ENCODE results near the gene SH3PXD2A.

SH3PXD2A gene

DNA sequence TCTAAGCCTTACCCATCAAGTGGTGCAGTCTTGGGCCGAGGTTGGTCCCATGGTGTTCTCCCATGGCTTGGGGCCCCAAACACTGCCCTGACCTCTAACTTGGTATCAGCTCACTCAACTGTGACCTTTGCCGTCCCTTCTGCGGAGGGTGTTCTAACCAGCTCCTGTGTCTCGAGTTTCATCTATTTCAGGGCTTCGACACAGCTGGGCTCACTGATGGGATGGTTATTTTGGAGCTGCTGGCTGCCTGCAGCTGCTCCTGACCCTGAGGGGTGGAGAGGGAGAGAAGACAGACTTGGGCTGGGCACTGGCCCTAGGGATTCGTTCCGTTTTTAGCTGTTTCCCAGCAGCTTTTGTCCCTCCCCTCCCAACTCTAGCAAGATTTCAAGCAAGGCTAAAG, 274.9 kb downstream of the SH3PXD2A start:
- Histone ChIP-seq H2BK120ac (ENCODE audit: insufficient read depth, low read length, poor library complexity) (no peak overlapping the region), H2BK5ac (ENCODE audit: low read depth, low read length, poor library complexity) (no peak overlapping the region), H3K18ac (ENCODE audit: low read length) (no peak overlapping the region), H3K9ac (ENCODE audit: low read length) (no peak overlapping the region), H4K91ac (ENCODE audit: low read depth, low read length) (no peak overlapping the region), H2AK5ac (ENCODE audit: low read length) (no peak overlapping the region), H3K27ac (ENCODE audit: low read depth, low read length) (no peak overlapping the region), H3K4me2 (ENCODE audit: low read length) (no peak overlapping the region), H3K4me3 (ENCODE audit: low read depth, low read length) (no peak overlapping the region), H3K23ac (ENCODE audit: low read length) (no peak overlapping the region), H3K4me1 (ENCODE audit: control insufficient read depth in 1 of 2, insufficient read depth in 2 of 2, low read length in 2 of 2) (no peaks in the 10 kb centered on the region), H2AFZ (ENCODE audit: insufficient read depth, low read length, poor library complexity) (no peak overlapping the region), H3K9me3 (ENCODE audit: insufficient read depth, low read depth, low read length) (no peaks in the 10 kb centered on the region), H4K12ac (ENCODE audit: low read depth, low read length) (no peak overlapping the region), H3K14ac (ENCODE audit: low read length) (no peak overlapping the region), H3K4ac (ENCODE audit: low read depth, low read length) (no peak overlapping the region), H4K8ac (ENCODE audit: low read depth, low read length) (no peak overlapping the region), H3K79me2 (ENCODE audit: control insufficient read depth, insufficient read depth, low read length, poor library complexity) (no peaks in the 10 kb centered on the region), H2BK12ac (ENCODE audit: low read length) (no peak overlapping the region), H3K36me3 (ENCODE audit: control insufficient read depth in 1 of 2, insufficient read depth in 2 of 2, low read length in 2 of 2) (peaks cover 2 to 7% of the 10 kb centered on the region in 2 experiments), H3K27me3 (ENCODE audit: insufficient read depth, low read length) (no peaks in the 10 kb centered on the region), H3K79me1 (ENCODE audit: low read length) (no peaks in the 10 kb centered on the region)
- WGBS (ENCODE audit: extremely low coverage, insufficient coverage, insufficient read length): no CpG with 5 or more reads among the region's 7 CpGs
- no peak for DNase-seq

DNA sequence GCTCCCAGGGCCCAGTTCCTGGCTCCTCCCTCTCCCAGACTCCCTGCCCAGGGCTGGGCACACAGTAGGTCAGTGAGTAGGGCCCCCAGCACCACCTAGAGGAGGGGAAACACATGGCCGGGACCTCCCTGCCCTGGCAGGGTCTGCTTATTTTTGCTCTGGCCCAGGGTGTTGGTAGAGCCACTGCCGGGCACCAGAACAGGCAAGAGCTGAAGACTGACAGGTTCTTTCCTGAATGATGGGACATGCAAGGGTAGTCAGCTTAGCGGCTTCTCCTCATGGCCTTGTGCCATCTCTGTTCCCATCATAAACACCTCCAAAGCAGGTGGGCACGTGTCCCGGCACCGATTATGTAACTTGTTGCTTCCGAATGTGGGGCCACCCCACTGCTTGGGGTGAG, 275.4 kb downstream of the SH3PXD2A start:
- Histone ChIP-seq H3K79me1 (ENCODE audit: low read length) (no peaks in the 10 kb centered on the region), H4K8ac (ENCODE audit: low read depth, low read length) (no peak overlapping the region), H3K9me3 (ENCODE audit: insufficient read depth, low read depth, low read length) (no peaks in the 10 kb centered on the region), H3K18ac (ENCODE audit: low read length) (no peak overlapping the region), H2AK5ac (ENCODE audit: low read length) (no peak overlapping the region), H3K27me3 (ENCODE audit: insufficient read depth, low read length) (no peaks in the 10 kb centered on the region), H2BK120ac (ENCODE audit: insufficient read depth, low read length, poor library complexity) (no peak overlapping the region), H3K9ac (ENCODE audit: low read length) (no peak overlapping the region), H3K4me1 (ENCODE audit: control insufficient read depth in 1 of 2, insufficient read depth in 2 of 2, low read length in 2 of 2) (no peaks in the 10 kb centered on the region), H3K4me3 (ENCODE audit: low read depth, low read length) (no peak overlapping the region), H3K36me3 (ENCODE audit: control insufficient read depth in 1 of 2, insufficient read depth in 2 of 2, low read length in 2 of 2) (peaks cover 1 to 7% of the 10 kb centered on the region in 2 experiments), H3K14ac (ENCODE audit: low read length) (no peak overlapping the region), H3K4ac (ENCODE audit: low read depth, low read length) (no peak overlapping the region), H2BK5ac (ENCODE audit: low read depth, low read length, poor library complexity) (no peak overlapping the region), H3K4me2 (ENCODE audit: low read length) (no peak overlapping the region), H2AFZ (ENCODE audit: insufficient read depth, low read length, poor library complexity) (no peak overlapping the region), H4K12ac (ENCODE audit: low read depth, low read length) (no peak overlapping the region), H2BK12ac (ENCODE audit: low read length) (no peak overlapping the region), H3K23ac (ENCODE audit: low read length) (no peak overlapping the region), H3K79me2 (ENCODE audit: control insufficient read depth, insufficient read depth, low read length, poor library complexity) (no peaks in the 10 kb centered on the region), H4K91ac (ENCODE audit: low read depth, low read length) (no peak overlapping the region), H3K27ac (ENCODE audit: low read depth, low read length) (no peak overlapping the region)
- whole genome bisulfite sequencing (ENCODE audit: extremely low coverage, insufficient coverage, insufficient read length): no CpG with 5 or more reads among the region's 7 CpGs
- no peak for DNase-seq

DNA sequence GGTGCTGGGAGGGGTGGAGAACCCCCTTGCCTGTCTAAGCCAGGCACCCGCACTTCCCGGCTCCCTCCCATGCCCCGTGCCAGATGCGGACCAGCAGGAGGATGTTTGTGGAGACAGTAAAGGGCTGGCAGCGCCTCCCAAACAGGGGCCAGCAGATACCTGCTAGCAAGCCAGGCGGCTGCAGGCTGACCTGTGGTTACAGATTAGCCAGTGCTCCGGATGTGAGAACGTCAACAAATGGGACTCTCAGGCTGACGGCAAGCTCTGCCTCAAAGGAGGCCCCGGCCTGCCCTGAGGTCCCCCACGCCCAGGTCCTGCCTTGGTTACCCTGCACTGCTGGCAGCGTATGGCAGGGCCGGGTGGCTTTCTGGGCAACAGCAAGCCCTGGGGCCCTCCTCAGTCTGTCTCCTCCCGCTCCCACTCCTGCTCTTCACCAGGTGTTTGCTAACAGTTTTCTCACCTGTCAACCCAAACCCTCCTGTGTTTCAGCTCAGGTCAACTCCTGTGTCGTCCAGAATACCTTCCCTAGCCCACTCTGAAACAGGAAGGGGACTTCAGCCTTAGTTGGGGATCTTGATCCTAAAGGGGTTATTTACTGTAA, 276.5 kb downstream of the SH3PXD2A start:
- no peak overlapping the region for H3K4ac ChIP-seq (ENCODE audit: low read depth, low read length)
- H2AFZ ChIP-seq (ENCODE audit: insufficient read depth, low read length, poor library complexity): no peak overlapping the region
- peaks cover 0 to 7% of the 10 kb centered on the region in 2 experiments for H3K36me3 ChIP-seq (ENCODE audit: control insufficient read depth in 1 of 2, insufficient read depth in 2 of 2, low read length in 2 of 2)
- no peak for DNase-seq
- no CpG with 5 or more reads among the region's 15 CpGs for WGBS (ENCODE audit: extremely low coverage, insufficient coverage, insufficient read length)
- no peak overlapping the region for H3K14ac ChIP-seq (ENCODE audit: low read length)
- no peak overlapping the region for H2BK12ac ChIP-seq (ENCODE audit: low read length)
- no peaks in the 10 kb centered on the region for H3K79me1 ChIP-seq (ENCODE audit: low read length)
- H3K9ac ChIP-seq (ENCODE audit: low read length): no peak overlapping the region
- no peaks in the 10 kb centered on the region for H3K27me3 ChIP-seq (ENCODE audit: insufficient read depth, low read length)
- no peak overlapping the region for H4K8ac ChIP-seq (ENCODE audit: low read depth, low read length)
- no peak overlapping the region for H2BK5ac ChIP-seq (ENCODE audit: low read depth, low read length, poor library complexity)
- no peak overlapping the region for H2AK5ac ChIP-seq (ENCODE audit: low read length)
- no peak overlapping the region for H3K4me3 ChIP-seq (ENCODE audit: low read depth, low read length)
- H3K4me1 ChIP-seq (ENCODE audit: control insufficient read depth in 1 of 2, insufficient read depth in 2 of 2, low read length in 2 of 2): no peaks in the 10 kb centered on the region
- H3K18ac ChIP-seq (ENCODE audit: low read length): no peak overlapping the region
- H3K79me2 ChIP-seq (ENCODE audit: control insufficient read depth, insufficient read depth, low read length, poor library complexity): no peaks in the 10 kb centered on the region
- H3K27ac ChIP-seq (ENCODE audit: low read depth, low read length): no peak overlapping the region
- H3K23ac ChIP-seq (ENCODE audit: low read length): no peak overlapping the region
- no peak overlapping the region for H4K12ac ChIP-seq (ENCODE audit: low read depth, low read length)
- no peak overlapping the region for H3K4me2 ChIP-seq (ENCODE audit: low read length)
- H4K91ac ChIP-seq (ENCODE audit: low read depth, low read length): no peak overlapping the region
- H2BK120ac ChIP-seq (ENCODE audit: insufficient read depth, low read length, poor library complexity): no peak overlapping the region
- H3K9me3 ChIP-seq (ENCODE audit: insufficient read depth, low read depth, low read length): no peaks in the 10 kb centered on the region

DNA sequence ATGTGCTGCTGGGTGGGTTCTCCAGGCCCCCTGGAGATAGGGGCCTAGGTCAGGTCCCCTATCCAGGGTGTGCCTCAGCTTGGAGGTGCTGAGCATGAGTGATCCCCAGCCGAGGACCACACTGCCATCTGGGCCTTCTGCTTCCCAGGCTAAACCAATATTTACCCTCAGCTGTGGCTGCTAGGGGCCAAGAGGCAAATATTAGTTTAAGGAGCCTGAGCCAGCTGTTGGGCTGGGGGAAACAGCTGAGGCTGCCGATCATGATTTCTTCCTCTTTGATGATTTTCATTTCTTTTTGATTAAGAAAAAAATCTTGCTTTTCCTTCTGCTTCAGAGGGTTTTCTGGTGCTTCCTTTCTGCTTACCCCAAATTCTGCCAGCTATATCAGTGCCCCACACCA, 278.5 kb downstream of the SH3PXD2A start:
- no peaks in the 10 kb centered on the region for H3K79me1 ChIP-seq (ENCODE audit: low read length)
- no peak overlapping the region for H4K12ac ChIP-seq (ENCODE audit: low read depth, low read length)
- no peak overlapping the region for H3K4me2 ChIP-seq (ENCODE audit: low read length)
- H3K9ac ChIP-seq (ENCODE audit: low read length): no peak overlapping the region
- H3K27me3 ChIP-seq (ENCODE audit: insufficient read depth, low read length): no peaks in the 10 kb centered on the region
- no peak overlapping the region for H3K14ac ChIP-seq (ENCODE audit: low read length)
- H3K9me3 ChIP-seq (ENCODE audit: insufficient read depth, low read depth, low read length): no peaks in the 10 kb centered on the region
- H3K4me1 ChIP-seq (ENCODE audit: control insufficient read depth in 1 of 2, insufficient read depth in 2 of 2, low read length in 2 of 2): no peaks in the 10 kb centered on the region
- H3K18ac ChIP-seq (ENCODE audit: low read length): no peak overlapping the region
- H3K4me3 ChIP-seq (ENCODE audit: low read depth, low read length): no peak overlapping the region
- no peak overlapping the region for H2AFZ ChIP-seq (ENCODE audit: insufficient read depth, low read length, poor library complexity)
- no CpG with 5 or more reads among the region's 2 CpGs for WGBS (ENCODE audit: extremely low coverage, insufficient coverage, insufficient read length)
- H3K27ac ChIP-seq (ENCODE audit: low read depth, low read length): no peak overlapping the region
- H2AK5ac ChIP-seq (ENCODE audit: low read length): no peak overlapping the region
- no peak overlapping the region for H3K4ac ChIP-seq (ENCODE audit: low read depth, low read length)
- no peak overlapping the region for H4K8ac ChIP-seq (ENCODE audit: low read depth, low read length)
- H2BK120ac ChIP-seq (ENCODE audit: insufficient read depth, low read length, poor library complexity): no peak overlapping the region
- no peak overlapping the region for H3K23ac ChIP-seq (ENCODE audit: low read length)
- H4K91ac ChIP-seq (ENCODE audit: low read depth, low read length): no peak overlapping the region
- H2BK5ac ChIP-seq (ENCODE audit: low read depth, low read length, poor library complexity): no peak overlapping the region
- DNase-seq: no peak
- no peak overlapping the region for H2BK12ac ChIP-seq (ENCODE audit: low read length)
- H3K36me3 ChIP-seq (ENCODE audit: control insufficient read depth in 1 of 2, insufficient read depth in 2 of 2, low read length in 2 of 2): peaks cover 0 to 3% of the 10 kb centered on the region in 2 experiments
- H3K79me2 ChIP-seq (ENCODE audit: control insufficient read depth, insufficient read depth, low read length, poor library complexity): no peaks in the 10 kb centered on the region

Data from trophoblast cell (in vitro differentiated cells and primary cell).